Measurements from ENCODE around the gene MDC1. TPM values are rescaled to one million over a fixed set of nuclear protein-coding genes. Genes with fewer than 3 reads are reported as not detected.
"Not testable (repeated sequence)": the region's sequence is repeated elsewhere in the genome, so short reads cannot be mapped to it uniquely, and the experiment has no call there.

Gene MDC1
- total RNA-seq, 1 experiment from 2014 or later: 95.9 TPM

GRCh38 chr6:30657922-30658321, 59.2 kb downstream of the MDC1 start:
- H3K27me3 Mint-ChIP-seq (ENCODE audit: low read depth); DNase-seq (ENCODE audit: low spot score); H3K27ac Mint-ChIP-seq; H3K4me3 Mint-ChIP-seq; ATAC-seq; H3K4me1 Mint-ChIP-seq; POLR2A ChIA-PET; H3K9me3 Mint-ChIP-seq; CTCF ChIA-PET: not testable (repeated sequence)
- H3K36me3 Mint-ChIP-seq: peaks cover 69% of the 10 kb centered on the region

GRCh38 chr6:30657454-30657853, 59.6 kb downstream of the MDC1 start:
- DNase-seq (ENCODE audit: low spot score) (no peak), ATAC-seq (no peak)
- Mint-ChIP-seq H3K4me3 (no peak overlapping the region), H3K9me3 (no peaks in the 10 kb centered on the region), H3K27me3 (ENCODE audit: low read depth) (no peaks in the 10 kb centered on the region), H3K27ac (no peak overlapping the region), H3K36me3 (peaks cover 67% of the 10 kb centered on the region), H3K4me1 (no peaks in the 10 kb centered on the region)
- TF ChIP-seq PRRX2 (CRISPR knock-in tag; IDR thresholded peaks at IDR 0.05): no peak
- TF ChIP-seq ZNF423 (CRISPR knock-in tag; IDR thresholded peaks at IDR 0.05): no peak
- no peak for TF ChIP-seq ZNF121 (CRISPR knock-in tag; IDR thresholded peaks at IDR 0.05)
- no peak for TF ChIP-seq FOXP1 (CRISPR knock-in tag; IDR thresholded peaks at IDR 0.05; ENCODE audit: borderline replicate concordance)
- TF ChIP-seq SP1 (CRISPR knock-in tag; conservative IDR thresholded peaks at IDR 0.05): no peak
- no peak for TF ChIP-seq ZNF232 (CRISPR knock-in tag; IDR thresholded peaks at IDR 0.05)
- TF ChIP-seq USF1 (CRISPR knock-in tag; IDR thresholded peaks at IDR 0.05): no peak
- ChIA-PET POLR2A (no interaction called here), CTCF (interaction anchor here (0.9 to 1.5 kb wide), 3 partner anchors 15 to 73 kb away, joined by 3 to 4 read pairs (median 3); partner anchors contain the start of gene DHX16)

GRCh38 chr6:30656513-30656912, 60.6 kb downstream of the MDC1 start:
- ChIA-PET POLR2A (no interaction called here), CTCF (interaction anchor here (0.9 to 1.5 kb wide), 3 partner anchors 16 to 74 kb away, joined by 3 to 4 read pairs (median 3); partner anchors contain the start of gene DHX16)
- Mint-ChIP-seq H3K27ac (no peak overlapping the region), H3K4me3 (no peak overlapping the region), H3K4me1 (no peaks in the 10 kb centered on the region), H3K27me3 (ENCODE audit: low read depth) (no peaks in the 10 kb centered on the region), H3K36me3 (peaks cover 66% of the 10 kb centered on the region), H3K9me3 (no peaks in the 10 kb centered on the region)
- no peak for TF ChIP-seq TP53 (CRISPR knock-in tag; IDR thresholded peaks at IDR 0.05)
- TF ChIP-seq IRF1 (CRISPR knock-in tag; IDR thresholded peaks at IDR 0.05): no peak
- no peak for TF ChIP-seq NR2C2 (CRISPR knock-in tag; IDR thresholded peaks at IDR 0.05)
- DNase-seq (ENCODE audit: low spot score): no peak
- ATAC-seq: no peak; the same call in 1 of the 2 replicates

- H3K4me3 Mint-ChIP-seq: no peak overlapping the region
- ATAC-seq (no peak), DNase-seq (ENCODE audit: low spot score) (no peak)
- H3K36me3 Mint-ChIP-seq: peaks cover 70% of the 10 kb centered on the region
- H3K9me3 Mint-ChIP-seq: no peaks in the 10 kb centered on the region
- CTCF ChIA-PET: no interaction called here
- POLR2A ChIA-PET: no interaction called here
- no peaks in the 10 kb centered on the region for H3K4me1 Mint-ChIP-seq
- TF ChIP-seq ATF2 (CRISPR knock-in tag; IDR thresholded peaks at IDR 0.05; ENCODE audit: borderline replicate concordance, low read depth): no peak
- no peak for TF ChIP-seq ATF3 (CRISPR knock-in tag; conservative IDR thresholded peaks at IDR 0.05)
- TF ChIP-seq CDX4 (CRISPR knock-in tag; IDR thresholded peaks at IDR 0.05; ENCODE audit: borderline replicate concordance): no peak
- TF ChIP-seq FOXP1 (CRISPR knock-in tag; IDR thresholded peaks at IDR 0.05; ENCODE audit: borderline replicate concordance): no peak
- no peak for TF ChIP-seq JAZF1 (CRISPR knock-in tag; IDR thresholded peaks at IDR 0.05)
- no peak for TF ChIP-seq ESRRA (CRISPR knock-in tag; IDR thresholded peaks at IDR 0.05; ENCODE audit: borderline replicate concordance)
- TF ChIP-seq CTCF (IDR thresholded peaks at IDR 0.05): no peak
- TF ChIP-seq ZNF671 (CRISPR knock-in tag; IDR thresholded peaks at IDR 0.05): no peak
- TF ChIP-seq TEAD1 (CRISPR knock-in tag; IDR thresholded peaks at IDR 0.05): no peak
- no peak for TF ChIP-seq ZNF512 (CRISPR knock-in tag; IDR thresholded peaks at IDR 0.05; ENCODE audit: borderline replicate concordance)
- no peak for TF ChIP-seq GTF2I (CRISPR knock-in tag; conservative IDR thresholded peaks at IDR 0.05)
- TF ChIP-seq SP1 (CRISPR knock-in tag; conservative IDR thresholded peaks at IDR 0.05): no peak
- no peak for TF ChIP-seq ZNF317 (CRISPR knock-in tag; IDR thresholded peaks at IDR 0.05; ENCODE audit: borderline replicate concordance, low read depth)
- H3K27me3 Mint-ChIP-seq (ENCODE audit: low read depth): no peaks in the 10 kb centered on the region
- no peak overlapping the region for H3K27ac Mint-ChIP-seq
Measured at GRCh38 chr6:30655743-30656094, 61.4 kb downstream of the MDC1 start.
